PC-9 (cell line): ENCODE measurements around the gene KLK15. TPM values are rescaled to one million over a fixed set of nuclear protein-coding genes. Genes with fewer than 3 reads are reported as not detected.

ENCODE experiments used
- BruUV-seq: library from RNA; stranded (reverse); fragments of 400-500 nt; replicated peaks from 2 replicates; lab custom pipeline; 2021; lab: Mats Ljungman, UMichigan
- CTCF ChIA-PET: fragments of 300-600 bp; sonication (Branson Sonifier 250); formaldehyde crosslinking; loops from one replicate; lab custom pipeline; 2022; ENCODE audit warnings: antibody characterized with exemption; lab: Charles Lee
- POLR2A ChIA-PET: fragments of 300-600 bp; sonication (Branson Sonifier 250); formaldehyde crosslinking; loops from one replicate; lab custom pipeline; 2022; ENCODE audit warnings: antibody characterized with exemption; ENCODE audit not compliant: unreplicated experiment; lab: Charles Lee
- DNase-seq, 2 experiments: peaks; one replicate each; pipeline versions ENCODE4 v3.0.0 to v3.0.0-alpha.2; 2015 to 2022; ENCODE audit warnings: mixed read lengths in 1 of 2
- H2AFZ ChIP-seq: fragments of 200-600 bp; sonication (generic); 2 replicates; pipeline ENCODE4 v1.8.1; 2017; ENCODE audit warnings: antibody characterized with exemption
- H3F3A ChIP-seq: fragments of 200-600 bp; sonication (generic); 2 replicates; pipeline ENCODE4 v1.8.1; 2017; ENCODE audit warnings: antibody characterized with exemption, mild to moderate bottlenecking, low read depth; ENCODE audit not compliant: insufficient read depth
- H3K27ac ChIP-seq: fragments of 200-600 bp; sonication (generic); 2 replicates; pipeline ENCODE4 v1.6.1; 2016; ENCODE audit warnings: mixed run types
- H3K27me3 ChIP-seq: fragments of 200-600 bp; sonication (generic); 2 replicates; pipeline ENCODE4 v1.6.1; 2016; ENCODE audit warnings: low read depth, mixed run types; ENCODE audit not compliant: insufficient read depth
- H3K36me3 ChIP-seq: fragments of 200-600 bp; sonication (generic); 2 replicates; pipeline ENCODE4 v1.6.1; 2016; ENCODE audit warnings: low read depth, mixed run types
- H3K4me1 ChIP-seq: fragments of 200-600 bp; sonication (generic); replicated peaks from 2 replicates; pipeline ENCODE4 v1.6.1; 2016; ENCODE audit warnings: mixed run types; ENCODE audit not compliant: insufficient read depth
- H3K4me2 ChIP-seq: fragments of 200-600 bp; sonication (generic); 2 replicates; pipeline ENCODE4 v1.6.1; 2017; ENCODE audit warnings: mixed run types
- H3K4me3 ChIP-seq: fragments of 200-600 bp; sonication (generic); 2 replicates; pipeline ENCODE4 v1.6.1; 2016; ENCODE audit warnings: mixed run types
- H3K79me2 ChIP-seq: fragments of 200-600 bp; sonication (generic); 2 replicates; pipeline ENCODE4 v1.6.1; 2017; ENCODE audit warnings: low read depth, mixed run types
- H3K9me2 ChIP-seq: fragments of 200-600 bp; sonication (generic); 2 replicates; pipeline ENCODE4 v1.8.1; 2017; ENCODE audit warnings: mild to moderate bottlenecking; ENCODE audit not compliant: insufficient read depth
- H3K9me3 ChIP-seq: fragments of 200-600 bp; sonication (generic); 2 replicates; pipeline ENCODE4 v1.8.1; 2016; ENCODE audit warnings: low read depth; ENCODE audit not compliant: insufficient read depth
- H4K20me1 ChIP-seq: fragments of 200-600 bp; sonication (generic); 2 replicates; pipeline ENCODE4 v1.8.1; 2017; ENCODE audit not compliant: insufficient read depth
- CTCF ChIP-seq: fragments of 200-600 bp; sonication (generic); conservative IDR thresholded peaks from 2 replicates; pipeline ENCODE4 v1.6.1; 2017; ENCODE audit warnings: mixed run types, antibody characterized with exemption, mild to moderate bottlenecking, moderate library complexity
- EZH2 ChIP-seq: fragments of 200-600 bp; sonication (generic); IDR thresholded peaks from 2 replicates; pipeline ENCODE4 v1.8.0; 2017; ENCODE audit warnings: antibody characterized with exemption, low read depth
- intact Hi-C: fragments of 100-400 bp; cut with micrococcal nuclease; formaldehyde crosslinking; loops from one replicate; pipeline ENCODE4 v1.10.0; 2022; ENCODE audit not compliant: unreplicated experiment
- total RNA-seq: library from RNA; stranded (reverse); gene quantifications from 2 replicates; pipeline ENCODE4 v1.2.3, GENCODE V29; 2021

The KLK15 gene
- total RNA-seq, 1 experiment from 2014 or later, result not detected

GRCh38 chr19:50878851-50879250 is 45.5 kb upstream of the KLK15 start:
- Histone ChIP-seq H3K27ac (no peak overlapping the region), H3K4me1 (no peaks in the 10 kb centered on the region), H3K27me3 (peaks cover 96% of the 10 kb centered on the region), H3K4me3 (no peak overlapping the region), H3K79me2 (no peaks in the 10 kb centered on the region), H3F3A (no peaks in the 10 kb centered on the region), H3K4me2 (no peak overlapping the region), H2AFZ (no peak overlapping the region), H3K36me3 (no peaks in the 10 kb centered on the region), H4K20me1 (no peaks in the 10 kb centered on the region), H3K9me3 (no peaks in the 10 kb centered on the region), H3K9me2 (no peaks in the 10 kb centered on the region)
- ChIA-PET POLR2A (no interaction called here), CTCF (no interaction called here)
- no TSS peak for BruUV-seq
- TF ChIP-seq CTCF (no peak), EZH2 (no peak)
- intact Hi-C loops, result no loop called here
- DNase-seq, result no peak

DNA sequence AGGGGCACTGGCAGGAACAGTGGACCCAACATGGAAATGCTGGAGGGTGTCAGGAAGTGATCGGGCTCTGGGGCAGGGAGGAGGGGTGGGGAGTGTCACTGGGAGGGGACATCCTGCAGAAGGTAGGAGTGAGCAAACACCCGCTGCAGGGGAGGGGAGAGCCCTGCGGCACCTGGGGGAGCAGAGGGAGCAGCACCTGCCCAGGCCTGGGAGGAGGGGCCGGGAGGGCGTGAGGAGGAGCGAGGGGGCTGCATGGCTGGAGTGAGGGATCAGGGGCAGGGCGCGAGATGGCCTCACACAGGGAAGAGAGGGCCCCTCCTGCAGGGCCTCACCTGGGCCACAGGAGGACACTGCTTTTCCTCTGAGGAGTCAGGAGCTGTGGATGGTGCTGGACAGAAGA is 44.0 kb upstream of the KLK15 start:
- Histone ChIP-seq H3K79me2 (no peaks in the 10 kb centered on the region), H3K27me3 (peaks cover 96% of the 10 kb centered on the region), H3K4me1 (no peaks in the 10 kb centered on the region), H3K4me2 (no peak overlapping the region), H4K20me1 (no peaks in the 10 kb centered on the region), H3K9me2 (no peaks in the 10 kb centered on the region), H3K9me3 (no peaks in the 10 kb centered on the region), H3K27ac (no peak overlapping the region), H2AFZ (no peak overlapping the region), H3K4me3 (no peak overlapping the region), H3F3A (no peaks in the 10 kb centered on the region), H3K36me3 (no peaks in the 10 kb centered on the region)
- CTCF ChIA-PET, result no interaction called here
- no TSS peak for BruUV-seq
- DNase-seq, result no peak
- POLR2A ChIA-PET, result no interaction called here
- no peak for TF ChIP-seq CTCF
- no peak for TF ChIP-seq EZH2
- intact Hi-C loops, result no loop called here

GRCh38 chr19:50876456-50876855 is 43.1 kb upstream of the KLK15 start:
- BruUV-seq, result no TSS peak
- H3K4me2 ChIP-seq, result no peak overlapping the region
- no peaks in the 10 kb centered on the region for H3K79me2 ChIP-seq
- peaks cover 93% of the 10 kb centered on the region for H3K27me3 ChIP-seq
- H3F3A ChIP-seq, result no peaks in the 10 kb centered on the region
- H3K27ac ChIP-seq, result no peak overlapping the region
- no peaks in the 10 kb centered on the region for H3K9me3 ChIP-seq
- no peak for DNase-seq
- TF ChIP-seq CTCF (no peak), EZH2 (no peak)
- no peaks in the 10 kb centered on the region for H3K36me3 ChIP-seq
- H3K4me1 ChIP-seq, result no peaks in the 10 kb centered on the region
- H2AFZ ChIP-seq, result no peak overlapping the region
- intact Hi-C loops, result no loop called here
- POLR2A ChIA-PET, result no interaction called here
- H3K9me2 ChIP-seq, result no peaks in the 10 kb centered on the region
- no peaks in the 10 kb centered on the region for H4K20me1 ChIP-seq
- CTCF ChIA-PET, result no interaction called here
- H3K4me3 ChIP-seq, result no peak overlapping the region
